Heart right ventricle (tissue), 16 donors: ENCODE results near the gene HS6ST3. TPM values are rescaled to one million over a fixed set of nuclear protein-coding genes. Genes with fewer than 3 reads are reported as not detected.

Experiments
- ATAC-seq, 8 donors: fragments of 200-7000 bp; cut with Tn5 transposase; one replicate each; pipeline ENCODE4 v1.9.1; 2020; ENCODE audit warnings: mild to moderate bottlenecking in 8 of 8, moderate library complexity in 8 of 8, moderate number of reproducible peaks in 1 of 8
- DNase-seq, 2 donors: peaks; one replicate each; pipeline ENCODE4 v3.0.0-alpha.2; 2020
- H3K27ac ChIP-seq, 10 donors: fragments of 200-600 bp; sonication (generic) in 2 of 10; one replicate each; pipeline versions ENCODE4 v1.5.0 to v1.8.0; 2020 to 2022; ENCODE audit warnings: mild to moderate bottlenecking in 3 of 10
- H3K27me3 ChIP-seq, 7 donors: fragments of 200-600 bp; one replicate each; pipeline ENCODE4 v1.8.0; 2021 to 2022; ENCODE audit warnings: mild to moderate bottlenecking in 2 of 7
- H3K36me3 ChIP-seq, 9 donors: fragments of 200-600 bp; sonication (generic) in 1 of 9; one replicate each; pipeline versions ENCODE4 v1.5.0 to v1.8.0; 2020 to 2022; ENCODE audit warnings: mild to moderate bottlenecking in 2 of 9
- H3K4me1 ChIP-seq, 9 donors: fragments of 200-600 bp; sonication (generic) in 1 of 9; one replicate each; pipeline versions ENCODE4 v1.5.0 to v1.8.0; 2020 to 2022; ENCODE audit warnings: mild to moderate bottlenecking in 4 of 9
- H3K4me3 ChIP-seq, 10 donors: fragments of 200-600 bp; sonication (generic) in 2 of 10; one replicate each; pipeline versions ENCODE4 v1.5.0 to v1.8.0; 2020 to 2022; ENCODE audit warnings: mild to moderate bottlenecking in 7 of 10, moderate library complexity in 2 of 10
- H3K9me3 ChIP-seq, 11 donors: fragments of 200-600 bp in 10 of 11; sonication (generic) in 2 of 11; one replicate each; pipeline versions ENCODE4 v1.5.0 to v1.8.0; 2013 to 2022; ENCODE audit warnings: mild to moderate bottlenecking in 2 of 11, control low read depth in 1 of 11, moderate library complexity in 1 of 11
- CTCF ChIP-seq, 9 donors: fragments of 200-600 bp; sonication (generic) in 2 of 9; IDR thresholded peaks; one replicate each; pipeline versions ENCODE4 v1.5.0 to v1.8.0; 2021 to 2022; ENCODE audit warnings: antibody characterized with exemption in 9 of 9, mild to moderate bottlenecking in 5 of 9, moderate library complexity in 1 of 9
- WGBS, 2 donors: extraction: QIAGEN DNeasy Blood & Tissue Kit; methylation state at CpG; one replicate each; pipeline ENCODE4 v1.1.7; 2013; ENCODE audit warnings: inconsistent platforms in 1 of 2; 5-methylcytosine and 5-hydroxymethylcytosine counted together
- intact Hi-C, 10 donors: fragments of 100-400 bp; cut with DNase I; formaldehyde crosslinking; loops; one replicate each; pipeline versions ENCODE4 v1.11.1 to v1.14.2; 2022
- polyA plus RNA-seq, 2 donors: library from polyadenylated mRNA; stranded (reverse); fragments of 200-250 nt; gene quantifications; one replicate each; pipeline ENCODE4 v1.2.3, GENCODE V29; 2013
- total RNA-seq, 10 donors: library from RNA; stranded (reverse); fragmentation: NEBNext Ultra II Directional in 3 of 10; extraction: Animal tissue kit (Norgen Biotek cat#: 25700) in 3 of 10; gene quantifications; one replicate each; pipeline versions ENCODE4 v1.2.1 to v1.2.4, GENCODE V29; 2021 to 2023
- donor health status: Arrhythmogenic right ventricular cardiomyopathy.
- donor health status: ischemic (EF 13 %, LVEDD 7.1; RV severe dilation, severe dysfunction).
- donor health status: healthy with polysubstance abuse.
- donor health status: DM: no; HTN: yes; CAD: no.
- donor health status: DM: no; HTN: no; CAD: no.
- donor health status: ischemic (EF 25% LVEDD 6.9; RV normal size, moderate dysfunction).
- donor health status: ischemic (EF 25% LVEDD 5.7; RV mildly dilated, moderate dysfunction).
- donor health status: healthy.
- donor health status: DM: yes; HTN: yes; CAD: no.
- donor health status: Ischemic cardiomyopathy.
- donor health status: ischemic (EF 35%, LVEDD 5.7; RV mildly dilated, moderate dysfunction).
- donor health status: nonischemic (EF 11% LVEDD 7.7; RV severe dilation, severe dysfunction).
- donor health status: DM: yes; HTN: yes; CAD: no.
- donor health status: PGD.
- donor health status: ischemic (EF 29% LVEDD 5.4; RV normal size, mild dysfunction).
- donor health status: nonischemic (EF 23%, LVEDD 6.1; RV moderate dilation, normal function).

Gene HS6ST3
- total and polyA plus RNA-seq, 12 donors = 0.01 to 7.6 (median 1.2) TPM

- no peak for DNase-seq
- peaks cover 0 to 18% (median 2%) of the 10 kb centered on the region in 11 donors for H3K9me3 ChIP-seq
- H3K36me3 ChIP-seq = no peaks in the 10 kb centered on the region
- no peaks in the 10 kb centered on the region for H3K4me1 ChIP-seq
- no peak for TF ChIP-seq CTCF (IDR thresholded peaks at IDR 0.05)
- WGBS, 2 donors = 79 to 80% methylated on average over 4 of the region's 4 CpGs
- intact Hi-C loops = no loop called here
- no peaks in the 10 kb centered on the region for H3K27me3 ChIP-seq
- no peak overlapping the region for H3K4me3 ChIP-seq
- no peak overlapping the region for H3K27ac ChIP-seq
- no peak for ATAC-seq
Observed at GRCh38 chr13:96636001-96636709, 546.2 kb downstream of the HS6ST3 start.

GRCh38 chr13:96637039-96637438, 547.1 kb downstream of the HS6ST3 start:
- ATAC-seq = no peak
- DNase-seq = no peak
- H3K27ac ChIP-seq = no peak overlapping the region
- H3K4me3 ChIP-seq = no peak overlapping the region
- intact Hi-C loops = no loop called here
- H3K36me3 ChIP-seq = no peaks in the 10 kb centered on the region
- H3K4me1 ChIP-seq = no peaks in the 10 kb centered on the region
- H3K27me3 ChIP-seq = no peaks in the 10 kb centered on the region
- TF ChIP-seq CTCF (IDR thresholded peaks at IDR 0.05) = no peak
- peaks cover 0 to 24% (median 4%) of the 10 kb centered on the region in 11 donors for H3K9me3 ChIP-seq

- intact Hi-C loops = no loop called here
- WGBS, 2 donors = 88 to 91% methylated on average over 3 of the region's 3 CpGs
- no peak overlapping the region for H3K4me3 ChIP-seq
- H3K9me3 ChIP-seq = peaks cover 0 to 52% (median 9%) of the 10 kb centered on the region in 11 donors
- ATAC-seq (no peak), DNase-seq (no peak)
- no peak overlapping the region for H3K27ac ChIP-seq
- H3K4me1 ChIP-seq = no peaks in the 10 kb centered on the region
- H3K36me3 ChIP-seq = no peaks in the 10 kb centered on the region
- no peaks in the 10 kb centered on the region for H3K27me3 ChIP-seq
- no peak for TF ChIP-seq CTCF (IDR thresholded peaks at IDR 0.05)
Observed at GRCh38 chr13:96646101-96646500, 556.2 kb downstream of the HS6ST3 start.

- 78 to 91% methylated on average over 8 of the region's 8 CpGs for WGBS, 2 donors
- intact Hi-C loops = no loop called here
- no peak for DNase-seq
- no peak for TF ChIP-seq CTCF (IDR thresholded peaks at IDR 0.05)
- ATAC-seq = no peak
- Histone ChIP-seq H3K36me3 (no peaks in the 10 kb centered on the region), H3K9me3 (peaks cover 0 to 50% (median 9%) of the 10 kb centered on the region in 11 donors), H3K4me3 (no peak overlapping the region), H3K4me1 (no peaks in the 10 kb centered on the region), H3K27me3 (no peaks in the 10 kb centered on the region), H3K27ac (no peak overlapping the region)
Observed at GRCh38 chr13:96646515-96647211, 556.8 kb downstream of the HS6ST3 start.
